HG03108 (cell line): ENCODE data around the gene SLC16A3.

Experiments used
- ATAC-seq: cut with Tn5 transposase; IDR thresholded peaks from one replicate; pipeline ENCODE4 v1.9.1; 2021; ENCODE audit warnings: moderate library complexity; ENCODE audit not compliant: unreplicated experiment

SLC16A3 gene

GRCh38 chr17:82281076-82281475 lies 52.2 kb downstream of the SLC16A3 start:
- ATAC-seq = no peak

DNA sequence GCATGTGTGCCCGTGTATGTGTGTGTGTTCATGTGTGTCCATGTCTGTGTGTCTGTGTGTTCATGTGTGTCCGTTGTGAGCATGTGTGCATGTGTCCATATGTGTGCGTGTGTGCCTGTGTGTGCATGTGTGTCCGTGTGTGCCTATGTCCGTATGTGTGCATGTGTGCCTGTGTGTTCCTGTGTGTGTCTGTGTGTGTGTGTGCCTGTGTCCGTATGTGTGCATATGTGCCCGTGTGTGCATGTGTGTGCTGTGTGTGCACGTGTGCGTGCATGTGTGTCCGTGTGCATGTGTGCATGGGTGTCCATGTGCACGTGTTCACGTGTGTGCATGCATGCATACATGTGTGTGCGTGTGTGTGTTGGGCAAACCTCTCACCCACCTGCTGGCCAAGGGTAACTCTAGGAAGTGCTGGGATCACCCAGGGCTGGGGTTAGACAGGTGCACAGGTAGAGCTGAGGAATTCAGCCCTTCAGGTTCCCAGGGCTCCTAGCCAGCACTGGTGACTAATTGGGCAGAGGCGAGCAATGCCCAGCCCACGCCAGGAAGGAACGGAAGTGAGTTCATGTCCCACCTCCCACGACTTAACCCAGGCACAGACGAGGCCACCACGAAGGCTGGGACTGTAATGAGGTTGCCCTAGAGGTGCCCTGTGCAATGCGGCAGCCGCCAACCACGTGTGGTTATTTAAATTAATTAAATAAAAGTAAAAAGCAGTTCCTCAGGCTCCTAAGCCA lies 52.8 kb downstream of the SLC16A3 start:
- no peak for ATAC-seq

- ATAC-seq = no peak
Observed at GRCh38 chr17:82282239-82283207, 53.7 kb downstream of the SLC16A3 start.

DNA sequence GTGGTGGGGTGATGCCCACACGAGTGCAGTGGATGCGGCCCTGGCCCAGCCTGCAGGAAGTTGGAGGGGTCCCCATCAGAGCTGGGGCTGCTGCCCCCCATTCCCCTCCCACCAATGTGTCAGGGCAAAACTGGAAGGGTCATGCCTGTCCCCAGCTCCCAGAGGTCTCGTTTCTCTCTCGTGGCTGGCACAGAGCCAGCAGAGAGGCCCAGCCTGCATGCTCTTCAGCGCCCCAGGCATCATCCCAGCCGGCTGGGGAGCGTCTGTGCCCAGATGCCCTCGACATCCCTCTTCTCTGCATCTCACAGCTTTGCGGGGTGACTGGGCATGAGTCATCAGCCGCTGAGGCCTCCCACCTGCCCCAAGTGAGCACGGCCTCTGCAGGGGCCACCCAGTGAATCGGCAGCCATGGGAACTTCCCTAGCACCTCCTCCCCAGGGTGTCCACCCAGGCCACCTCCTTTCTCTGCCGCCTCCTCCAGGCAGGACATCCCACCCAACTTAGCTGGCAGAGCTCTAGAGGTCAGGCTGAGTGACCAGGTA lies 54.4 kb downstream of the SLC16A3 start:
- no peak for ATAC-seq

DNA sequence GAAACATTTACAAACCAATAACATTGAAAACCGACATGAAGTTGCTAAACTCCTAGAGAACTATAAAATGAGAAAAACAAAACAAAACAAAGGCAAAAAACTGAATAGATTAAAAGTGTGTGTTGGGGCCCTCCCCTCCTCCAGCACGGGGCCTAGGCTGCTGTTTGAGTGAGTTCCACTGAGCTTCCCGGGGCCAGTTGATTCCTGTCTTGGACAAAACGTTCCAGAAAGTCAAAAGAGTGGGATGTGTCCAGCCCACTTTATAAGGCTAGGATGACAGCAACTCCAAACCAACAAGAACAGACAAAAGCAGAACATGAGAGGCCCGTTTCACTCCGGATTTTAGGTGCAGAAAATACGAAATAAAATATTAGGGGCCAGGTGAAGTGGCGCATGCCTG lies 56.3 kb downstream of the SLC16A3 start:
- ATAC-seq = no peak

GRCh38 chr17:82287013-82287867 lies 58.4 kb downstream of the SLC16A3 start:
- ATAC-seq = no peak

DNA sequence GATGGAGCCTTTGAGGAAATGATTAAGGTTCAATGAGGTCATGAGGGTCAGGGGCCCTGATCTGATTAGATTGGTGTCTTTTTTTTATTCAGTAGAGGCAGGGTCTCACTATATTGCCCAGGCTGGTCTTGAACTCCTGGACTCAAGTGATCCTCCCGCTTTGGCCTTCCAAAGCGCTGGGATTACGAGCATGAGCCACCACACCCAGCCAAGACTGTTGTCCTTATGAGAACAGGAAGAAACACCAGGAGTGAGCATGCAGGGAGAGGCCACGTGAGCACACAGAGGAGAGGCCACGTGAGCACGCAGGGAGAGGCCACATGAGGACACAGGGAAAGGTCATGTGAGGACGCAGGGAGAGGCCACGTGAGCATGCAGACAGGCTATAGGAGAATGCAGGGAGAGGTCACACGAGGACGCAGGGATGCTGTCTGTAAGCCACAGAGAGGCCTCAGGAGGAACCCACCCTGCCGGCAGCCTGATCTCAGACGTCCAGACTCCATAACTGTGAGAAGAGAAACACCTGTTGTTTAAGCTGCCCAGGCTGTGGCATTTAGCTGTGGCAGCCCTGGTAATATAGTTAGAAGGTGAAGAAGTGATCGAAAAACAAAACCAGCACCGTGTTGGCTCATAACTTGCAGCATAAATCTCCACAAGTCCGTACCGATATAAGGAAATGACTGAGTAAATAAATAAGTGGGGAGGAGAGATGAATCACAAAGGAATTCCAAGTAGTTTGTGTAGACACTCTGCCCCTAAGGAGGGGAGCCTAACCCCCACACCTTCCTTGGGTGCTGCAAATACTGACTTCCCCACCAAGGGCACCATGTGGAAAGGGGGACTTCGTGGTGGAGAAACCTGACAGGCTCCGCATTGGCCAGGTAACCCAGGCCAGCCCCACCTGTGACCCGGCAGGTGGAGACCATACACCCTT lies 59.3 kb downstream of the SLC16A3 start:
- no peak for ATAC-seq
